Measurements from ENCODE around the gene LIMK2.
"Not testable (repeated sequence)": the region's sequence is repeated elsewhere in the genome, so short reads cannot be mapped to it uniquely, and the experiment has no call there.

LIMK2 gene

GRCh38 chr22:31295360-31295759 lies 83.3 kb downstream of the LIMK2 start:
- DNase-seq = no peak

- DNase-seq = no peak
Measured at GRCh38 chr22:31295831-31296657, 83.9 kb downstream of the LIMK2 start.

GRCh38 chr22:31300896-31301295 lies 88.8 kb downstream of the LIMK2 start:
- no peak for DNase-seq

- DNase-seq = no peak
Measured at GRCh38 chr22:31302006-31302405, 89.9 kb downstream of the LIMK2 start.

GRCh38 chr22:31302537-31302936 lies 90.4 kb downstream of the LIMK2 start:
- no peak for DNase-seq

- no peak for DNase-seq
Measured at GRCh38 chr22:31305194-31305593, 93.1 kb downstream of the LIMK2 start.

- no peak for DNase-seq
Measured at GRCh38 chr22:31308181-31308580, 96.1 kb downstream of the LIMK2 start.

GRCh38 chr22:31313366-31314147 lies 101.5 kb downstream of the LIMK2 start:
- DNase-seq = peak; percentile 9

GRCh38 chr22:31314220-31314619 lies 102.1 kb downstream of the LIMK2 start:
- DNase-seq = not testable (repeated sequence)

- DNase-seq = no peak
Measured at GRCh38 chr22:31321421-31321820, 109.3 kb downstream of the LIMK2 start.

- no peak for DNase-seq
Measured at GRCh38 chr22:31323578-31324550, 111.8 kb downstream of the LIMK2 start.

- no peak for DNase-seq
Measured at GRCh38 chr22:31326877-31327276, 114.8 kb downstream of the LIMK2 start.

GRCh38 chr22:31327806-31328543 lies 115.9 kb downstream of the LIMK2 start:
- DNase-seq = no peak

GRCh38 chr22:31328544-31328960 lies 116.5 kb downstream of the LIMK2 start:
- no peak for DNase-seq

- no peak for DNase-seq
Measured at GRCh38 chr22:31329029-31329428, 116.9 kb downstream of the LIMK2 start.
